ENCODE results near the gene SEMA5B.

- TF ChIP-seq GATA1 (IDR thresholded peaks at IDR 0.05; ENCODE audit: low read depth, low read length) (no peak), POLR2A (IDR thresholded peaks at IDR 0.05; ENCODE audit: low read length) (no peak)
Measured at GRCh38 chr3:122974764-122975162, 52.8 kb downstream of the SEMA5B start.

Measured in erythroblast (primary cell).